Thyroid gland (tissue), 4 donors: Measurements from ENCODE around the gene TMEM132D. TPM values are rescaled to one million over a fixed set of nuclear protein-coding genes. Genes with fewer than 3 reads are reported as not detected.
A peak's percentile ranks its signal among the peaks of the same experiment; 100 is the strongest.

Experiments
- DNase-seq, 2 donors: peaks; one replicate each; pipeline ENCODE4 v3.0.0-alpha.2; 2019
- H3K27ac ChIP-seq, 3 donors: fragments of 200-600 bp; sonication (generic); 1 replicate in 2 of 3; 2 replicates in 1 of 3; pipeline ENCODE4 v1.5.1; 2016 to 2019; ENCODE audit warnings: mild to moderate bottlenecking in 1 of 3, moderate library complexity in 1 of 3
- H3K27me3 ChIP-seq: fragments of 200-600 bp; sonication (generic); one replicate; pipeline ENCODE4 v1.5.1; 2019
- H3K36me3 ChIP-seq, 2 donors: fragments of 200-600 bp; sonication (generic); one replicate each; pipeline ENCODE4 v1.5.1; 2016 to 2019
- H3K4me1 ChIP-seq, 2 donors: fragments of 200-600 bp; sonication (generic); one replicate each; pipeline ENCODE4 v1.5.1; 2017 to 2019
- H3K4me3 ChIP-seq, 3 donors: fragments of 200-600 bp; sonication (generic); replicated peaks in 1 of 3; 1 replicate in 2 of 3; 2 replicates in 1 of 3; pipeline ENCODE4 v1.5.1; 2016; ENCODE audit warnings: mild to moderate bottlenecking in 1 of 3
- H3K9me3 ChIP-seq: fragments of 200-600 bp; sonication (generic); one replicate; pipeline ENCODE4 v1.5.1; 2017
- CTCF ChIP-seq, 6 experiments: fragments of 200-600 bp in 3 of 6; fragments of 450-650 bp in 3 of 6; sonication (generic) in 3 of 6; IDR thresholded peaks; one replicate each; pipeline ENCODE4 v1.5.1; 2016 to 2019; ENCODE audit warnings: antibody characterized with exemption in 6 of 6, mild to moderate bottlenecking in 2 of 6, inconsistent platforms in 1 of 6, moderate library complexity in 1 of 6
- POLR2A ChIP-seq, 2 donors: fragments of 450-650 bp; IDR thresholded peaks; one replicate each; pipeline ENCODE4 v1.6.1; 2017; ENCODE audit warnings: antibody characterized with exemption in 2 of 2, mild to moderate bottlenecking in 2 of 2, moderate library complexity in 1 of 2
- WGBS, 2 donors: methylation state at CpG; one replicate each; pipeline ENCODE4 v1.1.5; 2017; 5-methylcytosine and 5-hydroxymethylcytosine counted together
- intact Hi-C: fragments of 100-400 bp; cut with DNase I; formaldehyde crosslinking; loops from one replicate; pipeline ENCODE4 v1.15.1; 2023
- small RNA-seq: library from RNA; depleted of rRNA; stranded (forward); fragments of <200 nt; gene quantifications from one replicate; pipeline ENCODE3, GENCODE V24; 2016
- total RNA-seq, 4 donors: library from RNA; depleted of rRNA; stranded (reverse); fragments of >200 nt; gene quantifications; one replicate each; pipeline ENCODE4 v1.2.3, GENCODE V29; 2016

The TMEM132D gene
- total RNA-seq, 4 donors from 2014 or later = not detected

- DNase-seq = no peak
- intact Hi-C loops = no loop called here
- no peaks in the 10 kb centered on the region for H3K27me3 ChIP-seq
- no peak for TF ChIP-seq POLR2A (IDR thresholded peaks at IDR 0.05)
- no peak for TF ChIP-seq CTCF (IDR thresholded peaks at IDR 0.05)
- no peak overlapping the region for H3K4me3 ChIP-seq
- peaks cover 0 to under 1% of the 10 kb centered on the region in 2 donors for H3K4me1 ChIP-seq
- no peaks in the 10 kb centered on the region for H3K36me3 ChIP-seq
- H3K27ac ChIP-seq = no peak overlapping the region
- H3K9me3 ChIP-seq = no peaks in the 10 kb centered on the region
- 84 to 86% methylated on average over 15 of the region's 15 CpGs for WGBS, 2 donors
Observed at GRCh38 chr12:129034558-129035289, 869.1 kb downstream of the TMEM132D start.

GRCh38 chr12:129028844-129029243 is 875.0 kb downstream of the TMEM132D start:
- TF ChIP-seq CTCF (IDR thresholded peaks at IDR 0.05) (no peak), POLR2A (IDR thresholded peaks at IDR 0.05) (no peak)
- Histone ChIP-seq H3K4me3 (no peak overlapping the region), H3K27me3 (no peaks in the 10 kb centered on the region), H3K9me3 (no peaks in the 10 kb centered on the region), H3K27ac (peak overlapping the region in 2 of 3 donors; percentile 27 to 54), H3K4me1 (peaks cover 5 to 17% of the 10 kb centered on the region in 2 donors), H3K36me3 (no peaks in the 10 kb centered on the region)
- DNase-seq = peak in 1 of 2 donors; percentile 29
- 30 to 34% methylated on average over 16 of the region's 16 CpGs for WGBS, 2 donors
- intact Hi-C loops = no loop called here

GRCh38 chr12:129025055-129025454 is 878.8 kb downstream of the TMEM132D start:
- Histone ChIP-seq H3K4me1 (peaks cover 5 to 17% of the 10 kb centered on the region in 2 donors), H3K9me3 (no peaks in the 10 kb centered on the region), H3K4me3 (no peak overlapping the region), H3K27me3 (no peaks in the 10 kb centered on the region), H3K27ac (no peak overlapping the region), H3K36me3 (no peaks in the 10 kb centered on the region)
- DNase-seq = no peak
- TF ChIP-seq CTCF (IDR thresholded peaks at IDR 0.05) (no peak), POLR2A (IDR thresholded peaks at IDR 0.05) (no peak)
- WGBS, 2 donors = 92 to 94% methylated on average over 3 of the region's 3 CpGs
- intact Hi-C loops = no loop called here

Small RNAs within 50 kb of the gene (small RNA-seq; reads per million reads assigned to genes)
- gene RF02271 = not detected
